Ishikawa (cell line): ENCODE measurements around the gene DENND1A.

ENCODE experiments used
- CEBPB ChIP-seq: IDR thresholded peaks from 2 replicates; pipeline ENCODE4 v1.6.1; 2012
- CREB1 ChIP-seq: IDR thresholded peaks from 2 replicates; pipeline ENCODE4 v1.6.1; 2012; ENCODE audit warnings: low read depth
- EGR1 ChIP-seq: IDR thresholded peaks from 2 replicates; pipeline ENCODE4 v1.6.1; 2012
- EP300 ChIP-seq: IDR thresholded peaks from 2 replicates; pipeline ENCODE4 v1.6.1; 2012; ENCODE audit warnings: borderline replicate concordance
- FOXM1 ChIP-seq: IDR thresholded peaks from 2 replicates; pipeline ENCODE4 v1.6.1; 2012; ENCODE audit warnings: low read depth, borderline replicate concordance
- NFIC ChIP-seq: IDR thresholded peaks from 2 replicates; pipeline ENCODE4 v1.6.1; 2012
- RAD21 ChIP-seq: IDR thresholded peaks from 2 replicates; pipeline ENCODE4 v1.6.1; 2012; ENCODE audit warnings: low read depth
- TAF1 ChIP-seq: IDR thresholded peaks from 2 replicates; pipeline ENCODE4 v1.6.1; 2012; ENCODE audit warnings: low read depth, mild to moderate bottlenecking
- TCF12 ChIP-seq: IDR thresholded peaks from 2 replicates; pipeline ENCODE4 v1.6.1; 2012; ENCODE audit warnings: low read depth
- TEAD4 ChIP-seq: IDR thresholded peaks from 2 replicates; pipeline ENCODE4 v1.6.1; 2012
- USF1 ChIP-seq: IDR thresholded peaks from 2 replicates; pipeline ENCODE4 v1.6.1; 2012
- YY1 ChIP-seq: IDR thresholded peaks from 2 replicates; pipeline ENCODE4 v1.6.1; 2012; ENCODE audit warnings: low read depth
- ZBTB7A ChIP-seq: IDR thresholded peaks from 2 replicates; pipeline ENCODE4 v1.6.1; 2012; ENCODE audit warnings: low read depth
- TF ChIP-seq, protein P1 (sequence below): IDR thresholded peaks from 2 replicates; pipeline ENCODE4 v1.6.1; 2012
- TF ChIP-seq, protein P2 (sequence below): IDR thresholded peaks from 2 replicates; pipeline ENCODE4 v1.6.1; 2012; ENCODE audit warnings: low read depth, mild to moderate bottlenecking

The DENND1A gene

GRCh38 chr9:123657099-123657498 lies 272.8 kb downstream of the DENND1A start:
- TF ChIP-seq USF1 (no peak), TAF1 (no peak), CEBPB (no peak), CREB1 (no peak), ZBTB7A (no peak), TCF12 (no peak), TEAD4 (no peak)
- TF ChIP-seq, protein P1, sequence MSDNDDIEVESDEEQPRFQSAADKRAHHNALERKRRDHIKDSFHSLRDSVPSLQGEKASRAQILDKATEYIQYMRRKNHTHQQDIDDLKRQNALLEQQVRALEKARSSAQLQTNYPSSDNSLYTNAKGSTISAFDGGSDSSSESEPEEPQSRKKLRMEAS = no peak

- TF ChIP-seq RAD21 (no peak), TEAD4 (no peak), ZBTB7A (no peak), NFIC (no peak)
- TF ChIP-seq, protein P1 = no peak
Observed at GRCh38 chr9:123656565-123656964, 273.4 kb downstream of the DENND1A start.

GRCh38 chr9:123655681-123656423 lies 274.1 kb downstream of the DENND1A start:
- no peak for TF ChIP-seq EGR1
- no peak for TF ChIP-seq NFIC
- no peak for TF ChIP-seq YY1
- no peak for TF ChIP-seq CREB1
- no peak for TF ChIP-seq ZBTB7A

DNA sequence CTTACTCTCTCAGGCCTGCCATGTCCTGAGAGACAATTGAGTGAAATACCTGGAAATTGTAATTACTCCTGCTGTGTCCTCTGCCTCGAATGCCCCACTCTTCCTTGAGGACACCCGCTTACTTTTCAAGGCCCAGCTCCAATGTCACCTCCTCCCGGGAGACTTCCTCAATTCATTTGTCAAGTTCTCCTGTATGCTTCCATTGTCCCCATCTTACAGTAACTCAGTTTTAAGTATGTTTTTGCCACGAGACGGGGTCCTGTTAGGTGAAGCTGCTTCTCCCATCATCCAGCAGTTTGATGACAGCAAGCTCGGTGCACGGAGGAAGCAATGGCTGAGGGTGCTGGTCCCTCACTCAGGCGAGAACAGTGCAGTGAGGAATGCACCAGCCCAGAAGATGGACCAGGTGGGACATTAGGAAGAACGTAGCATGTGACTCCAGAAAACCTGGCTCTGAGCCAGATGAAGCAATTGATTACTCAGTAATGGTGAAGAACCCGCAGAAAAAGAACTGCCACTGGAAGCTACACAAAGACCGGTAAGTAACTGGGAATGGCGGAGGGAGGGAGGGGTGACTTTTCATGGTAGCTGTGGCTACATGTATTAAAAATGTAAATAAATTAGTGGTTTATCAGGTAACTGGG lies 274.8 kb downstream of the DENND1A start:
- TF ChIP-seq NFIC = no peak

DNA sequence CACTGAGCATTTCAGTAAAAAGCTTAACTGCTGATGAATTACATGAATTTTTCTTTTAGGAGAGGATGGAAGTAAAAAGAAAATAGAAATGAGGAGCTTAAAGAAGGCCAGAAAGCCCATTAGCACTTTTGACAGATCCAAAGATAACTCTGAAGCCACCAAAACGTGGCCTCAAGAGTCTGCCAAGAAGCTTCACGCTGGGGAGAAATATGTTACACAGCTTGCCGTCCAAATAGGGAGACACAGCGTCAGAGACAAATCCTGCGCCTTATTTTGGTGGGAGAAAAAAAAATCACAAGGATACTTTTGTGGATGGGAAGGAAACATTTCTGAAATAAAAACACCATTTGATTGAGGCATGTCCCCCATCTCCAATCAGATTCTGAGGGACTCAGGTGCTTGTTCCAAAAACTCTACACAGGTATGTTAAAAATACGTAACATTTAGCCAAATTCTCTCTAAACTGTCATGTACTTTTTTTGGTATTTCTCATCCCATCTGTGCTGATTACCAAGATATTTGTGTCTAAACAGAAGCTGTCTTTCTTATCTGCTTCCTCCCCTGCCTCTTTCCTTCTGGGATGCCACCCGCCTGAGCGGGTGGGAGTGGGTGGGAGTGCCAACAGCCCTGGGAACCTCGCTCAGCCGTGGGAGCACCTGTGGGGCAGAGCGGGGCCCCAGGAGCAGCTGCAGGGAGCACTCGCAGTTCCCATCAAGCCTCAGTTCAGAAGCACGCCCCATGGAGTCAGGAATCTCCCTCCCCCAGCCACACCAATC lies 275.5 kb downstream of the DENND1A start:
- no peak for TF ChIP-seq TEAD4
- no peak for TF ChIP-seq RAD21
- TF ChIP-seq ZBTB7A = no peak
- no peak for TF ChIP-seq TAF1
- no peak for TF ChIP-seq YY1
- TF ChIP-seq, protein P1 = no peak
- TF ChIP-seq USF1 = no peak
- TF ChIP-seq TCF12 = no peak
- TF ChIP-seq CEBPB = no peak
- no peak for TF ChIP-seq EP300
- TF ChIP-seq, protein P2, sequence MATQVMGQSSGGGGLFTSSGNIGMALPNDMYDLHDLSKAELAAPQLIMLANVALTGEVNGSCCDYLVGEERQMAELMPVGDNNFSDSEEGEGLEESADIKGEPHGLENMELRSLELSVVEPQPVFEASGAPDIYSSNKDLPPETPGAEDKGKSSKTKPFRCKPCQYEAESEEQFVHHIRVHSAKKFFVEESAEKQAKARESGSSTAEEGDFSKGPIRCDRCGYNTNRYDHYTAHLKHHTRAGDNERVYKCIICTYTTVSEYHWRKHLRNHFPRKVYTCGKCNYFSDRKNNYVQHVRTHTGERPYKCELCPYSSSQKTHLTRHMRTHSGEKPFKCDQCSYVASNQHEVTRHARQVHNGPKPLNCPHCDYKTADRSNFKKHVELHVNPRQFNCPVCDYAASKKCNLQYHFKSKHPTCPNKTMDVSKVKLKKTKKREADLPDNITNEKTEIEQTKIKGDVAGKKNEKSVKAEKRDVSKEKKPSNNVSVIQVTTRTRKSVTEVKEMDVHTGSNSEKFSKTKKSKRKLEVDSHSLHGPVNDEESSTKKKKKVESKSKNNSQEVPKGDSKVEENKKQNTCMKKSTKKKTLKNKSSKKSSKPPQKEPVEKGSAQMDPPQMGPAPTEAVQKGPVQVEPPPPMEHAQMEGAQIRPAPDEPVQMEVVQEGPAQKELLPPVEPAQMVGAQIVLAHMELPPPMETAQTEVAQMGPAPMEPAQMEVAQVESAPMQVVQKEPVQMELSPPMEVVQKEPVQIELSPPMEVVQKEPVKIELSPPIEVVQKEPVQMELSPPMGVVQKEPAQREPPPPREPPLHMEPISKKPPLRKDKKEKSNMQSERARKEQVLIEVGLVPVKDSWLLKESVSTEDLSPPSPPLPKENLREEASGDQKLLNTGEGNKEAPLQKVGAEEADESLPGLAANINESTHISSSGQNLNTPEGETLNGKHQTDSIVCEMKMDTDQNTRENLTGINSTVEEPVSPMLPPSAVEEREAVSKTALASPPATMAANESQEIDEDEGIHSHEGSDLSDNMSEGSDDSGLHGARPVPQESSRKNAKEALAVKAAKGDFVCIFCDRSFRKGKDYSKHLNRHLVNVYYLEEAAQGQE = no peak
- no peak for TF ChIP-seq NFIC
- TF ChIP-seq CREB1 = no peak
- no peak for TF ChIP-seq FOXM1
- no peak for TF ChIP-seq EGR1

DNA sequence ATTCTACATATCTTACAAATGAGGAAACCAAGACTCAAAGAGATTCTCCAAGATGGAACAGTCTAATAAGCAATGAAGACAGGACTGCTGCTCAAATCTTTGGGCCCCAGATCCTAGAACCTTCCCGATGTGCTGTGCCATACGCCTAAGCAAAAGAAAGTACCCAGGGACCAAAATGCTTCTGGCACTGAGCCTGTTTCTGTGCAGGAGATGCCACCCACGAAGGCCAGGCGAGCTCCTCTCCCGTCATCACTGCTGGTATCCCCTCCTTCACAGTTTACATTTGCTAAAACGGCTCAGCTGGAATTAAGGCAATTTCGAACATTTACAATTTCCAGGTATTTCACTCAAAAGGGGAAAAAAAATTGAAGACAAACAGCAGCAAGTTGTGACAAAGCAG lies 277.5 kb downstream of the DENND1A start:
- TF ChIP-seq TAF1 (no peak), CREB1 (no peak), EGR1 (no peak), ZBTB7A (no peak), USF1 (no peak), YY1 (no peak), TEAD4 (no peak), EP300 (no peak), TCF12 (no peak), CEBPB (no peak), NFIC (no peak), RAD21 (no peak), FOXM1 (no peak)
- TF ChIP-seq, protein P2 = no peak
- TF ChIP-seq, protein P1 = no peak
